ENCODE results near the gene RHOJ. TPM values are rescaled to one million over a fixed set of nuclear protein-coding genes. Genes with fewer than 3 reads are reported as not detected.
A peak's percentile ranks its signal among the peaks of the same experiment; 100 is the strongest.

Gene RHOJ
- total and polyA plus RNA-seq, 2 of the 4 experiments (the other 2 are of a cell fraction) = 9.5 to 33.9 TPM

GRCh38 chr14:63174760-63175191 lies 29.5 kb upstream of the RHOJ start:
- Histone ChIP-seq H3K18ac (ENCODE audit: low read depth, low read length) (no peak overlapping the region), H4K20me1 (ENCODE audit: insufficient read depth, low read length) (no peaks in the 10 kb centered on the region), H2BK120ac (ENCODE audit: low read depth, low read length) (no peak overlapping the region), H2AFZ (replicated peaks; ENCODE audit: low read length, poor library complexity) (no peak overlapping the region), H4K91ac (ENCODE audit: insufficient read depth, low read depth, low read length) (no peak overlapping the region), H4K5ac (ENCODE audit: low read depth, low read length) (no peak overlapping the region), H2BK5ac (ENCODE audit: low read depth, low read length, poor library complexity, severe bottlenecking) (no peak overlapping the region), H3K23ac (ENCODE audit: low read depth, low read length) (no peak overlapping the region), H3K9me1 (ENCODE audit: insufficient read depth, low read length) (no peaks in the 10 kb centered on the region), H2BK15ac (ENCODE audit: low read depth, low read length) (no peak overlapping the region), H3K9ac (ENCODE audit: low read depth, low read length) (0 out of 2 replicates have a peak overlapping the region, but pooled peaks have one; percentile 34), H2BK20ac (ENCODE audit: low read depth, low read length) (no peak overlapping the region), H3K27me3 (ENCODE audit: control insufficient read depth, insufficient read depth, low read length) (peaks cover 2% of the 10 kb centered on the region; the same call in 1 of the 2 replicates), H4K8ac (ENCODE audit: low read depth in 2 of 2, low read length in 2 of 2) (no peak overlapping the region), H3K4ac (ENCODE audit: low read depth, low read length) (no peak overlapping the region), H3K56ac (ENCODE audit: extremely low read depth, insufficient read depth, low read length) (no peak overlapping the region), H3K4me2 (ENCODE audit: low read depth, low read length) (peak overlapping the region; percentile 54), H3K4me3 (ENCODE audit: insufficient read depth, low read depth, low read length) (no peak overlapping the region), H2AK5ac (ENCODE audit: low read depth, low read length) (no peak overlapping the region), H3K27ac (ENCODE audit: insufficient read depth, low read length) (no peak overlapping the region), H3K9me3 (ENCODE audit: control insufficient read depth, insufficient read depth, low read length) (no peaks in the 10 kb centered on the region), H3K36me3 (ENCODE audit: control insufficient read depth, insufficient read depth, low read length) (no peaks in the 10 kb centered on the region), H3K14ac (replicated peaks; ENCODE audit: low read depth, low read length) (no peak overlapping the region), H2AK9ac (replicated peaks; ENCODE audit: low read depth, low read length, poor library complexity) (no peak overlapping the region), H3K79me1 (ENCODE audit: low read depth in 1 of 2, low read length in 2 of 2) (no peaks in the 10 kb centered on the region), H3K4me1 (ENCODE audit: control insufficient read depth, insufficient read depth, low read length) (peaks cover 3% of the 10 kb centered on the region; the same call in 1 of the 2 replicates)
- ChIA-PET CTCF (interaction anchor here (0.6 to 1.7 kb wide), 5 partner anchors 21 to 102 kb away, joined by 3 to 18 read pairs (median 3); partner anchors contain the start of gene RHOJ), POLR2A (ENCODE audit: unreplicated experiment) (no interaction called here)
- DNase-seq (peak; percentile 76), ATAC-seq (ENCODE audit: low read depth) (peak; percentile 87)
- WGBS, 2 experiments (ENCODE audit: extremely low coverage in 2 of 2, insufficient read length in 1 of 2) = no CpG with 5 or more reads among the region's 2 CpGs
- dilution Hi-C loops (cut with HindIII; ENCODE audit: low sequenced_read_pairs, unreplicated experiment) (no loop called here), intact Hi-C loops (cut with micrococcal nuclease) (loop anchor here (1.0 to 10.0 kb wide), 2 partner anchors 102 to 1010 kb away; no protein-coding TSS in a partner anchor), in situ Hi-C loops (cut with MboI; ENCODE audit: low sequenced_read_pairs) (loop anchor here (5.0 kb wide), 1 partner anchor 98 kb away; no protein-coding TSS in a partner anchor)
- no peak for TF ChIP-seq RCOR1 (IDR thresholded peaks at IDR 0.05; ENCODE audit: insufficient replicate concordance, low read length)
- TF ChIP-seq SMC3 (IDR thresholded peaks at IDR 0.05; ENCODE audit: low read depth, low read length) = peak; percentile 73
- TF ChIP-seq USF2 (IDR thresholded peaks at IDR 0.05; ENCODE audit: low read depth, low read length) = no peak
- TF ChIP-seq RAD21 (IDR thresholded peaks at IDR 0.05; ENCODE audit: low read length) = peak; percentile 74
- TF ChIP-seq RFX5 (IDR thresholded peaks at IDR 0.05; ENCODE audit: low read depth, low read length) = no peak
- no peak for TF ChIP-seq MXI1 (IDR thresholded peaks at IDR 0.05; ENCODE audit: borderline replicate concordance, low read depth, low read length)
- no peak for TF ChIP-seq ELK1 (IDR thresholded peaks at IDR 0.05; ENCODE audit: borderline replicate concordance, low read depth, low read length)
- TF ChIP-seq POLR2A (IDR thresholded peaks at IDR 0.05; ENCODE audit: low read depth, low read length) = no peak
- TF ChIP-seq MAFK (IDR thresholded peaks at IDR 0.05; ENCODE audit: low read depth, low read length) = no peak
- no peak for TF ChIP-seq NFE2L2 (IDR thresholded peaks at IDR 0.05; ENCODE audit: low read depth, low read length)
- TF ChIP-seq FOS (IDR thresholded peaks at IDR 0.05; ENCODE audit: low read depth, low read length) = no peak
- no peak for TF ChIP-seq MAZ (IDR thresholded peaks at IDR 0.05; ENCODE audit: borderline replicate concordance, low read depth, low read length)
- no peak for TF ChIP-seq CHD1 (IDR thresholded peaks at IDR 0.05; ENCODE audit: low read depth, low read length)
- no peak for TF ChIP-seq BHLHE40 (IDR thresholded peaks at IDR 0.05; ENCODE audit: low read depth, low read length)
- TF ChIP-seq CTCF (conservative IDR thresholded peaks at IDR 0.05; ENCODE audit: low read depth, low read length) = peak; percentile 68
- no peak for TF ChIP-seq CEBPB (IDR thresholded peaks at IDR 0.05; ENCODE audit: low read depth, low read length)
- no TSS peak for BruUV-seq (replicated peaks)

Data from IMR-90 (cell line).